Pancreas (tissue), 10 donors: ENCODE data around the gene COX7A1. TPM values are rescaled to one million over a fixed set of nuclear protein-coding genes. Genes with fewer than 3 reads are reported as not detected.

ENCODE experiments used
- ATAC-seq, 4 donors: fragments of 200-7000 bp; cut with Tn5 transposase; one replicate each; pipeline versions ENCODE4 v1.8.0 to v1.9.1; 2020; ENCODE audit warnings: mild to moderate bottlenecking in 4 of 4, moderate library complexity in 4 of 4
- DNase-seq, 6 donors: peaks; one replicate each; pipeline ENCODE4 v3.0.0-alpha.2; 2020
- FAIRE-seq: peaks from 2 replicates; lab custom pipeline; 2012; peaks lifted over from hg19 to GRCh38; lab: Jason Lieb, UNC
- H3K27ac ChIP-seq, 4 donors: fragments of 200-600 bp; sonication (generic); 1 replicate in 3 of 4; 2 replicates in 1 of 4; pipeline versions ENCODE4 v1.5.0 to v1.8.0; 2020
- H3K27me3 ChIP-seq, 4 donors: fragments of 200-600 bp; one replicate each; pipeline ENCODE4 v1.8.0; 2021
- H3K36me3 ChIP-seq, 3 donors: fragments of 200-600 bp; sonication (generic) in 1 of 3; one replicate each; pipeline versions ENCODE4 v1.5.0 to v1.8.0; 2020 to 2021
- H3K4me1 ChIP-seq, 3 donors: fragments of 200-600 bp; one replicate each; pipeline ENCODE4 v1.8.0; 2021
- H3K4me3 ChIP-seq, 4 donors: fragments of 200-600 bp; sonication (generic) in 2 of 4; one replicate each; pipeline versions ENCODE4 v1.5.0 to v1.8.0; 2020 to 2021
- H3K9me3 ChIP-seq, 4 donors: fragments of 200-600 bp; one replicate each; pipeline ENCODE4 v1.8.0; 2021
- WGBS, 2 donors: extraction: QIAGEN DNeasy Blood & Tissue Kit; methylation state at CpG; one replicate each; pipeline ENCODE4 v1.1.7; 2013; 5-methylcytosine and 5-hydroxymethylcytosine counted together
- intact Hi-C, 3 donors: fragments of 100-400 bp; cut with DNase I; formaldehyde crosslinking; loops; one replicate each; pipeline versions ENCODE4 v1.11.1 to v1.14.2; 2022
- polyA plus RNA-seq, 2 donors: library from polyadenylated mRNA; stranded (reverse); fragments of 200-250 nt; gene quantifications; one replicate each; pipeline ENCODE4 v1.2.3, GENCODE V29; 2013
- total RNA-seq, 6 donors: library from RNA; stranded (reverse); fragmentation: NEBNext Ultra II Directional in 4 of 6; extraction: Animal tissue kit (Norgen Biotek cat#: 25700) in 4 of 6; gene quantifications; one replicate each; pipeline versions ENCODE4 v1.2.1 to v1.2.4, GENCODE V29; 2021 to 2023
- TF ChIP-seq, protein P1 (sequence below), 4 donors: fragments of 200-600 bp; sonication (generic) in 3 of 4; IDR thresholded peaks; one replicate each; pipeline versions ENCODE4 v1.5.0 to v1.8.0; 2021; ENCODE audit warnings: antibody characterized with exemption in 4 of 4
- donor health status: healthy with polysubstance abuse.
- donor health status: DM: no; HTN: no; CAD: no; lungs with moderate emphysema.
- donor health status: DM: no; HTN: no; CAD: no.
- donor health status: control.
- donor health status: control.
- donor health status: Bipolar disorder and iron deficiency.
- donor health status: DM: yes; HTN: yes; CAD: no.
- donor health status: DM: no; HTN: no; CAD: no.
- donor health status: DM: no; HTN: no; CAD: no.
- donor health status: DM: yes; HTN: yes; CAD: no.

COX7A1 gene
- total and polyA plus RNA-seq, 8 donors, result 4.1 to 31.0 (median 15.1) TPM

DNA sequence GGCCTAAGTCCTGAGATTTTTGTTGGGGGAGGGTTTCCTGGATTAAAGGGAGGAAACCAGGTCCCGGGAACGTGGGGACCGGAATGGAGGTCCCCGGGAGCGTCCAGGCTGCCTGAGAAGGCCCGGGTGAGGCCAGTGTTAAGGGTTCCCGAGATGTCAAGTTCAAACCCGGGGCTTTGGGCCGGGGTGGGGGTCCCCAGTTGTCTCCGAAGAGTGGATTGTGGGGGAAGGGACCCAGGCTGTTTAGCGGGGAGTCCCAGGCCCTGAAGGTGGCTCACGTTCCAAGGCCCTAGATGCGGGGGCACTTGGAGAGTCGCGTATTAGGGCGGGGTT is 262 bp downstream of the COX7A1 start:
- 63 to 84% methylated on average over 16 of the region's 16 CpGs for WGBS, 2 donors
- peaks cover 0 to 21% (median 3%) of the 10 kb centered on the region in 3 donors for H3K36me3 ChIP-seq
- ATAC-seq, result peak in 2 of 4 donors; percentile 13 to 16

DNA sequence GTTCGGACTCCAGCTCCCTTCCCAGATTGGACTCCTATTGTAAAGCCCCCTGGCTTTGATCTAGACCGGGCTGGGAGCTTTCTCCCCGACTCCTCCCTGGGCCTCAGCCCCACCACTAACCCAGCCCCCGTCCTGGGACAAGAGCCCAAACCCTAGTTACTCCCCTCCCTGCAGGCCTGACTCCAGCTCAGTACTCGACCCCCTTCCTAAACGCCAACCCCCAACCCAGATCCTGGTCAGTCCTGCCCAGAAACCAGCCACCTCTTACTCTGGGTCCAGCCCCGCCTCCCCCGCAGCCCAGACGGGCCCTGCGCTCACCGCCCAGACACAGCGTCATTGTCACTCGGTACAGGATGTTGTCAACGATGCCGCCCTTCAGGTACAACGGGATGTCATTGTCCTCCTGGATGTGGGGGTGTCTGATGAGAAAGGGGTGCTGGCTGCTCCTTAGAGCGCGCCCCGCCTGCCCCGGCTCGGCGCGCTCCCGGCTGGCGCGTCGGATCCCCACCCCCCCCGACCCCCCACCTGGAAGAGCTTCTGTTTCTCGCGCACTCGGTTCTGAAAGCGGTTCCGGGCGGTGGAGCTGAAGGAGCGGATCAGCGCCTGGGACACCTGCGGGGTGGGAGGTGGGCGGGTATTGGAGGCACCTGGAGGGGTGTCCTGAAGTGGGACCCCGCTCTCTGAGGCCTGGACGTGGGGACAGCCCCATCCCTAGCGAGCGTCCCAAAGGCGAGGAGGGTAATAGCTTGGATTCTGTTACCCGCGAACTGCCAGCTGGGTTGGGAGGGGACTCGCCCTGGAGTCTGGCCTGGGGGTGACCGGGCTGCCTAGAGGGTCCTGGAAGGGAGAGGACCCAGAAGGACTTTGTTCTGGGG is 866 bp downstream of the COX7A1 start:
- ATAC-seq (peak; percentile 34 to 67 (median 65)), FAIRE-seq (no peak), DNase-seq (no peak)
- H3K4me1 ChIP-seq, result no peaks in the 10 kb centered on the region
- H3K27ac ChIP-seq, result peak overlapping the region; percentile 45 to 73 (median 60)
- TF ChIP-seq, protein P1, sequence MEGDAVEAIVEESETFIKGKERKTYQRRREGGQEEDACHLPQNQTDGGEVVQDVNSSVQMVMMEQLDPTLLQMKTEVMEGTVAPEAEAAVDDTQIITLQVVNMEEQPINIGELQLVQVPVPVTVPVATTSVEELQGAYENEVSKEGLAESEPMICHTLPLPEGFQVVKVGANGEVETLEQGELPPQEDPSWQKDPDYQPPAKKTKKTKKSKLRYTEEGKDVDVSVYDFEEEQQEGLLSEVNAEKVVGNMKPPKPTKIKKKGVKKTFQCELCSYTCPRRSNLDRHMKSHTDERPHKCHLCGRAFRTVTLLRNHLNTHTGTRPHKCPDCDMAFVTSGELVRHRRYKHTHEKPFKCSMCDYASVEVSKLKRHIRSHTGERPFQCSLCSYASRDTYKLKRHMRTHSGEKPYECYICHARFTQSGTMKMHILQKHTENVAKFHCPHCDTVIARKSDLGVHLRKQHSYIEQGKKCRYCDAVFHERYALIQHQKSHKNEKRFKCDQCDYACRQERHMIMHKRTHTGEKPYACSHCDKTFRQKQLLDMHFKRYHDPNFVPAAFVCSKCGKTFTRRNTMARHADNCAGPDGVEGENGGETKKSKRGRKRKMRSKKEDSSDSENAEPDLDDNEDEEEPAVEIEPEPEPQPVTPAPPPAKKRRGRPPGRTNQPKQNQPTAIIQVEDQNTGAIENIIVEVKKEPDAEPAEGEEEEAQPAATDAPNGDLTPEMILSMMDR (IDR thresholded peaks at IDR 0.05), result no peak
- no peaks in the 10 kb centered on the region for H3K27me3 ChIP-seq
- intact Hi-C loops, result no loop called here
- peaks cover 0 to 27% (median 3%) of the 10 kb centered on the region in 3 donors for H3K36me3 ChIP-seq
- WGBS, 2 donors, result 66 to 83% methylated on average over 40 to 47 of the region's 47 CpGs
- H3K4me3 ChIP-seq, result peak overlapping the region; percentile 14 to 40 (median 28)
- no peaks in the 10 kb centered on the region for H3K9me3 ChIP-seq

More for the DNA sequence above, 262 bp downstream of the COX7A1 start:
- Histone ChIP-seq H3K4me1 (no peaks in the 10 kb centered on the region), H3K9me3 (no peaks in the 10 kb centered on the region), H3K27me3 (no peaks in the 10 kb centered on the region), H3K4me3 (peak overlapping the region; percentile 14 to 40 (median 28)), H3K27ac (peak overlapping the region; percentile 45 to 73 (median 60))
- TF ChIP-seq, protein P1 (IDR thresholded peaks at IDR 0.05), result no peak
- DNase-seq (no peak), FAIRE-seq (no peak)
- intact Hi-C loops, result no loop called here

DNA sequence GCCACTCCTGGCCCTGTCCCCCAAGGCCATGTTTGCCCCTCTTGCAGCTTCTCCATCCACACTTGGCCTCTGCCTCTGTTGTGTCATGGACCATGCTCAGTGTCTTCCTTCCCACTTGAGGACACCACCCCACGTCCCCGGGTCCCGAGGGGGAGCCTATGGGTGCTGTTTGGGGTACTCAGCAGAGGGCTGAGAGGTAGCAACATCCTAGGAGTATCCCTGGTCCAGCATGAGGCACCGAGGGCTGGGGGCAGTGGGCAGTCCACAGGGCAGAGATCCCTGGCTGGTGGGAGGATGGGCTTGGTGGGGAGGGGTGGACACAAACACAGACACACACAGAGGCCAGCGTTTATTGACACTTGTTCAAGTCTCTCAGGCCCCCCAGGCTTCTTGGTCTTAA is 1.7 kb downstream of the COX7A1 start:
- H3K4me1 ChIP-seq, result no peaks in the 10 kb centered on the region
- no peaks in the 10 kb centered on the region for H3K9me3 ChIP-seq
- intact Hi-C loops, result no loop called here
- TF ChIP-seq, protein P1 (IDR thresholded peaks at IDR 0.05), result no peak
- H3K27ac ChIP-seq, result no peak overlapping the region
- H3K27me3 ChIP-seq, result no peaks in the 10 kb centered on the region
- DNase-seq (no peak), FAIRE-seq (no peak), ATAC-seq (no peak)
- H3K36me3 ChIP-seq, result peaks cover 4 to 35% (median 7%) of the 10 kb centered on the region in 3 donors
- WGBS, 2 donors, result 78 to 81% methylated on average over 5 of the region's 5 CpGs
- no peak overlapping the region for H3K4me3 ChIP-seq

DNA sequence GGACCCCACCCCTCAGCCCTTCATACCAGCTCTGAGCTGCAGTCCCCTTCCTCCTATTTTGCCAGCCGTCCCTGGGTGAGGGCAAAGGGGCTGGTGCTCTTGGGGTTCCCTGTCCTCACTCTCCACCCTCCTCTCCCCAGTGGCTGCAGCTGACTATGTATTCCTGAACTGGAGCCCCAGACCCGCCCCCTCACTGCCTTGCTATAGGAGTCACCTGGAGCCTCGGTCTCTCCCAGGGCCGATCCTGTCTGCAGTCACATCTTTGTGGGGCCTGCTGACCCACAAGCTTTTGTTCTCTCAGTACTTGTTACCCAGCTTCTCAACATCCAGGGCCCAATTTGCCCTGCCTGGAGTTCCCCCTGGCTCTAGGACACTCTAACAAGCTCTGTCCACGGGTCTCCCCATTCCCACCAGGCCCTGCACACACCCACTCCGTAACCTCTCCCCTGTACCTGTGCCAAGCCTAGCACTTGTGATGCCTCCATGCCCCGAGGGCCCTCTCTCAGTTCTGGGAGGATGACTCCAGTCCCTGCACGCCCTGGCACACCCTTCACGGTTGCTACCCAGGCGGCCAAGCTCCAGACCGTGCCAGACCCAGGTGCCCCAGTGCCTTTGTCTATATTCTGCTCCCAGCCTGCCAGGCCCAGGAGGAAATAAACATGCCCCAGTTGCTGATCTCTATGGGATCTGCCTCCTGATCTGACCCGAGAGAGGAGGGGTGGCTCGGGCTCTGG is 2.4 kb downstream of the COX7A1 start:
- ATAC-seq, result no peak
- Histone ChIP-seq H3K27me3 (no peaks in the 10 kb centered on the region), H3K4me3 (no peak overlapping the region), H3K36me3 (peaks cover 4 to 40% (median 13%) of the 10 kb centered on the region in 3 donors), H3K27ac (no peak overlapping the region), H3K4me1 (no peaks in the 10 kb centered on the region), H3K9me3 (no peaks in the 10 kb centered on the region)
- peak in 1 of 6 donors; percentile 46 for DNase-seq
- TF ChIP-seq, protein P1 (IDR thresholded peaks at IDR 0.05), result no peak
- 88 to 90% methylated on average over 13 of the region's 13 CpGs for whole genome bisulfite sequencing, 2 donors
- intact Hi-C loops, result no loop called here
- FAIRE-seq, result no peak
